IgD-negative memory B cell (primary cell): ENCODE results near the gene NOS1AP. TPM values are rescaled to one million over a fixed set of nuclear protein-coding genes. Genes with fewer than 3 reads are reported as not detected.

Experiments
- H3K27ac Mint-ChIP-seq, 3 donors: one replicate each; pipeline ENCODE4 v1.8.0; 2020 to 2022; ENCODE audit warnings: mild to moderate bottlenecking in 3 of 3, mixed read lengths in 3 of 3, moderate library complexity in 1 of 3
- H3K27me3 Mint-ChIP-seq: one replicate; pipeline ENCODE4 v1.8.0; 2021; ENCODE audit warnings: mixed read lengths
- H3K36me3 Mint-ChIP-seq: one replicate; pipeline ENCODE4 v1.8.0; 2020; ENCODE audit warnings: mild to moderate bottlenecking, mixed read lengths
- H3K4me1 Mint-ChIP-seq, 3 donors: one replicate each; pipeline ENCODE4 v1.8.0; 2020 to 2022; ENCODE audit warnings: mixed read lengths in 3 of 3, mild to moderate bottlenecking in 1 of 3
- H3K4me3 Mint-ChIP-seq, 4 donors: one replicate each; pipeline ENCODE4 v1.8.0; 2020 to 2022; ENCODE audit warnings: mild to moderate bottlenecking in 4 of 4, mixed read lengths in 4 of 4, moderate library complexity in 3 of 4
- H3K9me3 Mint-ChIP-seq, 3 donors: one replicate each; pipeline ENCODE4 v1.8.0; 2020 to 2021; ENCODE audit warnings: mixed read lengths in 3 of 3, mild to moderate bottlenecking in 1 of 3
- polyA plus RNA-seq: library from polyadenylated mRNA; unstranded; fragments of 300-500 nt; fragmentation: Illumina TruSeq; gene quantifications from one replicate; pipeline ENCODE4 v1.2.3, GENCODE V29; 2021

The NOS1AP gene
- polyA plus RNA-seq, 1 donor from 2014 or later, result not detected

DNA sequence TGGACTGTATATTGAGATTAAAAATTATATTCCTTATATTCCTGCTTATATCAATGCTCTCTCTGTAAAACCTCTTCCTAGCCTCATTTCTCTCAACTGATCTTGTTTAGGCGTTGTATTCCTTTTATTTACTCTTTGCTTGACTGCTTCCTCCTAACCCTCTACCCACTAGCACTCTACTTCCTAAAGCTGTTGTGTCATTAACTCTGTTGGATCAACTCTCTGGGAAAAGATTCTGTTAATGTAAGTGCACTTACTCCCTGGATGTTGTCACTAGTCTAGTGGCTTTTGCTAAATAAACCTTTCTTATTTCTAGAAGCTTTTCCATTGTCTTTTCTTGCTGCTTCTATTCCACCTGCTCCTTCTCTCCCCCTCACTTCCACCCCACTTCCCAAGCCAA, 300.7 kb downstream of the NOS1AP start:
- H3K4me3 Mint-ChIP-seq, result no peak overlapping the region
- H3K4me1 Mint-ChIP-seq, result no peaks in the 10 kb centered on the region
- H3K27me3 Mint-ChIP-seq, result peaks cover 6% of the 10 kb centered on the region
- no peaks in the 10 kb centered on the region for H3K9me3 Mint-ChIP-seq
- no peaks in the 10 kb centered on the region for H3K36me3 Mint-ChIP-seq
- no peak overlapping the region for H3K27ac Mint-ChIP-seq

- Mint-ChIP-seq H3K4me3 (no peak overlapping the region), H3K36me3 (no peaks in the 10 kb centered on the region), H3K27me3 (peaks cover 6% of the 10 kb centered on the region), H3K9me3 (no peaks in the 10 kb centered on the region), H3K27ac (no peak overlapping the region), H3K4me1 (no peaks in the 10 kb centered on the region)
Observed at GRCh38 chr1:162370721-162371120, 301.2 kb downstream of the NOS1AP start.

GRCh38 chr1:162371611-162372010, 302.1 kb downstream of the NOS1AP start:
- Mint-ChIP-seq H3K4me1 (no peaks in the 10 kb centered on the region), H3K27me3 (peaks cover 6% of the 10 kb centered on the region)

GRCh38 chr1:162372159-162373071, 302.9 kb downstream of the NOS1AP start:
- Mint-ChIP-seq H3K27ac (no peak overlapping the region), H3K9me3 (no peaks in the 10 kb centered on the region), H3K4me1 (no peaks in the 10 kb centered on the region), H3K36me3 (no peaks in the 10 kb centered on the region), H3K27me3 (peaks cover 6% of the 10 kb centered on the region), H3K4me3 (no peak overlapping the region)

More at GRCh38 chr1:162371611-162372010, 302.1 kb downstream of the NOS1AP start:
- Mint-ChIP-seq H3K4me3 (no peak overlapping the region), H3K36me3 (no peaks in the 10 kb centered on the region), H3K9me3 (no peaks in the 10 kb centered on the region), H3K27ac (no peak overlapping the region)

DNA sequence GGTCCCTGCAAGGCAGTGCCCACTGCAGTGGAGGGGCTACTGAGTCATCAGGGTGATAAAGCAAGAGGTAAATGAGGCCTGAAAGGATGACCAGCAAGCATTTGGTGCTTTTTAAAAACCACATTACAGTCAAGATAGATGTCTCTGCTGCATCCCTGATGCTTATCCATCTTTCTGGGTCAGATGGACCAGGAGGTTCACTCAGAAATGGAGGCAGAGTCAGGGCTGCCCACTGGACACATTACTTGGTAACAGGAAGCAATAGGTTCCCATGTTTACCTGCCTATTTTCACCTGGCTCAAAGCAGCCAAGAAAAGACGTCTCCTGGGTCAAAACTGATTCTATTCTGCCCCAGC, 303.6 kb downstream of the NOS1AP start:
- no peaks in the 10 kb centered on the region for H3K9me3 Mint-ChIP-seq
- H3K4me3 Mint-ChIP-seq, result no peak overlapping the region
- no peaks in the 10 kb centered on the region for H3K4me1 Mint-ChIP-seq
- no peak overlapping the region for H3K27ac Mint-ChIP-seq
- H3K36me3 Mint-ChIP-seq, result no peaks in the 10 kb centered on the region
- H3K27me3 Mint-ChIP-seq, result peaks cover 6% of the 10 kb centered on the region

DNA sequence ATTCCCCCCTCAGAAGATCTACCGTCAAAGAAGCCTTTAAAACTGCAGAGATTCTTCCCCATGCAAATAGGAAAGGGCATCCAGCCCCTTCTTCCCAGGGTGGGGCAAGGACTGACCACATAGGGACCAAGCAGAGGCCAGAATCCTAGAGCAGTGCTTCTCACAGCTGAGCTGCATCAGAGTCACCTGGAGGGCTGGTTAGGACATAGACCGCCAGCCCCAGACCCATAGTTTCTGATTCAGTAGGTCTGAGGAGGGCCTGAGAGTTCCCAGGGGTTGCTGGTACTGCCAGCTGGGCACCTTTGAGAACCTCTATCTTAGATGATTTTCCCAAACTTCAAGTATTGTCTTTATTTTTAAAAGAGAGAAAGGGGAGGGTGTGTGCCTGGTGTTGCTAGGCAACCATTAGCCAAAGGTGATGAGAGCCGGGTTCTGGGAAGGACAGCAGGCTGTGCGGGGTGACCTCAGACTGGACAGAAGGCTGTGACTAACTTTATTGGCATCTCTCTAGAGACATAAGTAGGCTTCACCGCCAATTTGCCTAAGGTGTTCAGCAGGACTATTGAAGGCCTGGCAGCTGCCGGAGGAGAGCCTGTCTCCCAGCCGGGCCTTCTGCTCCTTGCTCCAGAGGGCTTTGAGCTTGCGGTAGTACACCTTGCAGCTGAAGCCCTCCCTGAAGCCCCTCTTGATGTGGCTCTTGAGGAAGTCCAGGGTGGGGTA, 304.2 kb downstream of the NOS1AP start:
- H3K27ac Mint-ChIP-seq, result no peak overlapping the region
- peaks cover 4% of the 10 kb centered on the region for H3K27me3 Mint-ChIP-seq
- H3K9me3 Mint-ChIP-seq, result no peaks in the 10 kb centered on the region
- no peaks in the 10 kb centered on the region for H3K4me1 Mint-ChIP-seq
- no peak overlapping the region for H3K4me3 Mint-ChIP-seq
- no peaks in the 10 kb centered on the region for H3K36me3 Mint-ChIP-seq

DNA sequence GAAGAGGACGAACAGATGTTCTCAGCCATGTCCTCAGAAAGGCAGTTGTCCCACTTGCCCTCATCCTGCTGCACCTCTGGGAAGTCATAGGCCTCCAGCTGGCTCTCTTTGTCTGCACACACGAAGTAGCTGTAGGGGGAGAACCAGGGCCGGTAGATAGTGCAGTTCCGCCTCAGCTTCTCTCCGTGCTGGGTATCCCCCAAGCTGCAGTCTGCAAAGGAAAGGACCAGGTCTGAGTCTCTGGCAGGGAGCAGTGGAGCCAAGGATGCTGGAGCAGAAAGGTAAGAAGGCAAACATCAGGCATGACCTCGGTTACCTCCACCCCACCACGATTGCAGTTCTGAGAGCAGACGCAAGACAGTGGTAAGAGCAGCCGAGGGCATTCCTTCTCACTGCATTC, 304.9 kb downstream of the NOS1AP start:
- Mint-ChIP-seq H3K4me1 (no peaks in the 10 kb centered on the region), H3K9me3 (no peaks in the 10 kb centered on the region), H3K4me3 (no peak overlapping the region), H3K27ac (no peak overlapping the region), H3K27me3 (peaks cover 7% of the 10 kb centered on the region), H3K36me3 (peaks cover 1% of the 10 kb centered on the region)

- peaks cover 7% of the 10 kb centered on the region for H3K27me3 Mint-ChIP-seq
- H3K4me3 Mint-ChIP-seq, result no peak overlapping the region
- H3K27ac Mint-ChIP-seq, result no peak overlapping the region
- H3K9me3 Mint-ChIP-seq, result no peaks in the 10 kb centered on the region
- no peaks in the 10 kb centered on the region for H3K4me1 Mint-ChIP-seq
- peaks cover 1% of the 10 kb centered on the region for H3K36me3 Mint-ChIP-seq
Observed at GRCh38 chr1:162375463-162375862, 306.0 kb downstream of the NOS1AP start.

GRCh38 chr1:162376691-162377090, 307.2 kb downstream of the NOS1AP start, which contains the start of gene SPATA46:
SPATA46 (minus strand) TSS chr1:162376854; CDS start chr1:162376790, 64 bp downstream.
- Mint-ChIP-seq H3K4me3 (no peak within 1 kb of the TSS), H3K27me3 (peaks cover 6% of the 10 kb centered on the region), H3K36me3 (peaks cover 1% of the 10 kb centered on the region), H3K27ac (no peak within 1 kb of the TSS), H3K4me1 (no peaks in the 10 kb centered on the region), H3K9me3 (no peaks in the 10 kb centered on the region)

DNA sequence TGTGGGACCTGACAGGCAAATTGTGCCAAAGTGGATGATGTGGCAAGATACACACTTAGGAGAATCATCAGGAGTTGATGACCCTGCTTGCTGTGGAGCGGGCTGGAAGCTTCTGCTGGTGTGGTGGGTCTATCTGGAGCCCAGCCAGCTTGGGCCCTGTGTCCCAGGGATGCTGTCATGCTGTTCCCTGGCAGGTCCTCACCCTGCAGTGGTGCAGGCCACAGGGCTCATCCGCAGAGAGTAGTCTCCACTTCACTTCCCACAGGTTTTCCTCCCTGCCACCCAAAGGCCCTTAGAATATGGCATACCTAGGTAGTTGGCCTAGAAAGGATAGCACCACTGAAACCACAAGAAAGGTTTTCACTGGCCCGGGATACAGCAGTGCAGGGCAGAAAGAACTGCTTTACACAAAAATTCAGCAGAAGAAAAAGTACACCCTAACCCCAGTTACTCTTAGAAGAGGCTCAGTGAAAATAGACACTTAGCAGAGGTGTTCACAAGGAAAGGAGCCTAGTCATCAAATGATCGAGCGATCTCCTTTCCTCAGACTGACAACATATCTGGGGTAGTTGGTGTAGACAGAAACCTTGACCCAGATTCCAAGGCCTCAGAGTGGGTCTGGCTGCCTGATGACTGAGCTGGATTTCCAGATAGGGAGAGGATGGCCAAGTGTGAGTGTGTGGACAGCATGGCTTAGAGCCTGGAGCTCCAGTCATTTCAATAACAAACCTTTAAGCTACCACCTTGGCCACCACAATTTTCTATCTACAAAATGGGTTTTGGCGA, 310.8 kb downstream of the NOS1AP start:
- Mint-ChIP-seq H3K4me1 (no peaks in the 10 kb centered on the region), H3K27ac (no peak overlapping the region), H3K27me3 (peaks cover 3% of the 10 kb centered on the region), H3K9me3 (no peaks in the 10 kb centered on the region), H3K36me3 (peaks cover 1% of the 10 kb centered on the region), H3K4me3 (no peak overlapping the region)

DNA sequence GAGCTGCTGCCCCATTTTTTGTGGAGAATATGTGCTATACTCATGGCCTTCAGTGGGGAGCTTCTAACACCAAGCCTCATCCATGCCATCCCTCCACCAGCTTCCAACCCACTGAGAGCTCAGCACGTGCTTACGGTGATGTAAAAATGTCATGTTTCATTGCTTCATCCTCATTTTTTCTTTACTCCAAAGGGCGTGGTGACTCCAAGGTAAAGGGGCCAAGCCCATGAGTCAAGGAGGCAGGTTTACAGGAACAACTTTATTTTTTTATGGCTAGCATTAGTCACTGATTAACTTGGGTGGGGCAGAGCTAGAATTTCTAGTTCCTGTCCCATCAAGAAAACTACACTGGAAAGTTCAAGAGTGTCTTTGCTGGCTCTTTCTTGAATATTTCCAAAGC, 311.9 kb downstream of the NOS1AP start, which contains the start of gene C1orf226:
Gene C1orf226 (plus strand): TSS at position 346 of the 400 bp plus-strand sequence. CDS start 174 bp downstream, outside the sequence.
- Mint-ChIP-seq H3K4me1 (no peaks in the 10 kb centered on the region), H3K27ac (no peak within 1 kb of the TSS), H3K36me3 (peaks cover 1% of the 10 kb centered on the region), H3K9me3 (no peaks in the 10 kb centered on the region), H3K27me3 (peaks cover 3% of the 10 kb centered on the region), H3K4me3 (no peak within 1 kb of the TSS)

DNA sequence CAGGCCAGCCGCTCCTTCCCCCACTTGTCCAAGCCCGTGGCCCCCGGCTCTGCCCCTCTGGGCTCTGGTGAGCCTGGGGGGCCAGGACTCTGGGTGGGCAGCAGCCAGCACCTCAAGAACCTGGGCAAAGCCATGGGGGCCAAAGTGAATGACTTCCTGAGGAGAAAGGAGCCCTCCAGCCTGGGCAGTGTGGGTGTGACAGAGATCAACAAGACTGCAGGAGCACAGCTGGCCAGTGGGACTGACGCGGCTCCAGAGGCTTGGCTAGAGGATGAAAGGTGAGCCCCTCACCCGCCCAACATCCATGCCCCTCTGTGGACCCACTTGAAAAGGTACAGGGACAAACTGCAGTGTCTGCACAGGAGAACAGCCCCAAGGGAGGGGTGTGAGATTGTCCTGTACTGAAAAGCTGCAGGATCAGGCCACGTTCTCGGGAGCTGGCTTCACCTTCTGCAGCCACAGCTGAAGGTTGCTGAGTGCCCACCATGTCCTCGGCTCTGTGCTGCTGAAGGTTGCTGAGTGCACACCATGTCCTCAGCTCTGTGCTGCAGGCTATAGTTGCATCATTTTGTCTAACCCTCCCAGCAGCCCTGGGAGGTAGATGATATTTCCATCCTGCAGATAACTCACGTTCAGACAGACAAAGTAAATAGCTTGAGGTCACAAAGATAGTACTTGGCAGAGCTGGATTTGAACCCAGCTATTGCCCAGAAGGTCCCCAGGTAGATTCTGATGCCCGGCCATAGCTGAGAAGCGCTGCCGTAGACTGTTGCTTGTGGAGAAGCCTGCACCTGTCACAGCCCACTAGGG, 312.7 kb downstream of the NOS1AP start:
- Mint-ChIP-seq H3K36me3 (peaks cover 1% of the 10 kb centered on the region), H3K9me3 (no peaks in the 10 kb centered on the region), H3K27ac (no peak overlapping the region), H3K27me3 (peaks cover 3% of the 10 kb centered on the region), H3K4me1 (no peaks in the 10 kb centered on the region), H3K4me3 (no peak overlapping the region)

- peaks cover 1% of the 10 kb centered on the region for H3K36me3 Mint-ChIP-seq
- H3K4me1 Mint-ChIP-seq, result no peaks in the 10 kb centered on the region
- H3K27me3 Mint-ChIP-seq, result peaks cover 4% of the 10 kb centered on the region
- H3K9me3 Mint-ChIP-seq, result no peaks in the 10 kb centered on the region
- H3K4me3 Mint-ChIP-seq, result no peak overlapping the region
- no peak overlapping the region for H3K27ac Mint-ChIP-seq
Observed at GRCh38 chr1:162383091-162383490, 313.6 kb downstream of the NOS1AP start.

DNA sequence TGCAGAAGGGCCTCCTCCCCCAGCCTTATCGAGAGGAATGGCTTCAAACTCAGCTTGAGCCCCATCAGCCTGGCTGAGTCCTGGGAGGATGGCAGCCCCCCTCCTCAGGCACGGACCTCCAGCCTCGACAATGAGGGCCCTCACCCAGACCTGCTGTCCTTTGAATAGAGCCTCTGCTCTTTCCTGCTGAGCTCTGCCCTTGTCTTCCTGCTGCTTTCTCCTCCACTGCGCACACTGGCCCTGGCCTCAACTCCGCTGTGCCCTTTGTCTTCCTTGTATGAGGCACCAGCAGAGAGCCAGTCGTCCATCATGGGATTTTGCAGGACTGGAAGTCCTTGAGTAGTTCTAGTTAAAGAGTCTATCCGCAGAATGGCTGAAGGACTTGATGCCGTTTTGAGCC, 314.0 kb downstream of the NOS1AP start:
- H3K36me3 Mint-ChIP-seq, result peaks cover 1% of the 10 kb centered on the region
- no peaks in the 10 kb centered on the region for H3K4me1 Mint-ChIP-seq
- no peaks in the 10 kb centered on the region for H3K9me3 Mint-ChIP-seq
- no peak overlapping the region for H3K27ac Mint-ChIP-seq
- H3K27me3 Mint-ChIP-seq, result peaks cover 6% of the 10 kb centered on the region
- no peak overlapping the region for H3K4me3 Mint-ChIP-seq
